Right lobe of liver (tissue), 4 donors: ENCODE results near the gene NIPAL1.

Experiments
- POLR2A ChIP-seq: fragments of 450-650 bp; IDR thresholded peaks from one replicate; pipeline ENCODE4 v1.6.1; 2017; ENCODE audit warnings: antibody characterized with exemption, mild to moderate bottlenecking
- TF ChIP-seq, protein P1 (sequence below), 4 donors: fragments of 200-600 bp in 3 of 4; fragments of 450-650 bp in 1 of 4; IDR thresholded peaks; one replicate each; pipeline versions ENCODE4 v1.5.1 to v1.8.0; 2016 to 2022; ENCODE audit warnings: antibody characterized with exemption in 4 of 4, mild to moderate bottlenecking in 2 of 4
- donor health status: DM: no; HTN: no; CAD: no.
- donor health status: DM: no; HTN: no; CAD: no.
- donor health status: DM: no; HTN: yes; CAD: no.

DNA sequence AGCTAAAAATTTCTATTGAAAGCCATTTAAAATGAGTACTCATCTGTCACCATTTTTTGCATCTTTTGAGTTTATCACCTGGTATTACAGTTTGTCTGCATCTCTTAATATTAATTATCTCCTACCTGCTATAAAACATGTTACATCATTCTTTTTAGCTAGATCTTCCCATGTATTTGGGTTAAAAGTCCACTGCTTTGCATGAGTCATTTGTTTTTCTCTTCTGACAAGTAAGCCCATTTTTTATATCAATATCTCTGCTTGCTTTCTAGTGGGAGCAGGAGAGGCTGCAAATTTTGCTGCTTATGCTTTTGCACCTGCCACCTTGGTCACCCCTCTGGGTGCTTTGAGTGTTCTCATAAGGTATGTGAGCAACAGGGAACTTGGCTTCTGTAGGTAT is 16.1 kb downstream of the NIPAL1 start:
- TF ChIP-seq, protein P1, sequence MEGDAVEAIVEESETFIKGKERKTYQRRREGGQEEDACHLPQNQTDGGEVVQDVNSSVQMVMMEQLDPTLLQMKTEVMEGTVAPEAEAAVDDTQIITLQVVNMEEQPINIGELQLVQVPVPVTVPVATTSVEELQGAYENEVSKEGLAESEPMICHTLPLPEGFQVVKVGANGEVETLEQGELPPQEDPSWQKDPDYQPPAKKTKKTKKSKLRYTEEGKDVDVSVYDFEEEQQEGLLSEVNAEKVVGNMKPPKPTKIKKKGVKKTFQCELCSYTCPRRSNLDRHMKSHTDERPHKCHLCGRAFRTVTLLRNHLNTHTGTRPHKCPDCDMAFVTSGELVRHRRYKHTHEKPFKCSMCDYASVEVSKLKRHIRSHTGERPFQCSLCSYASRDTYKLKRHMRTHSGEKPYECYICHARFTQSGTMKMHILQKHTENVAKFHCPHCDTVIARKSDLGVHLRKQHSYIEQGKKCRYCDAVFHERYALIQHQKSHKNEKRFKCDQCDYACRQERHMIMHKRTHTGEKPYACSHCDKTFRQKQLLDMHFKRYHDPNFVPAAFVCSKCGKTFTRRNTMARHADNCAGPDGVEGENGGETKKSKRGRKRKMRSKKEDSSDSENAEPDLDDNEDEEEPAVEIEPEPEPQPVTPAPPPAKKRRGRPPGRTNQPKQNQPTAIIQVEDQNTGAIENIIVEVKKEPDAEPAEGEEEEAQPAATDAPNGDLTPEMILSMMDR (IDR thresholded peaks at IDR 0.05): no peak
- no peak for TF ChIP-seq POLR2A
